ENCODE data around the gene BEND3. TPM values are rescaled to one million over a fixed set of nuclear protein-coding genes. Genes with fewer than 3 reads are reported as not detected.

Gene BEND3
- total RNA-seq, 4 donors from 2014 or later, result 1.3 to 2.7 (median 2.2) TPM

- H3K27me3 ChIP-seq, result no peaks in the 10 kb centered on the region
- no peaks in the 10 kb centered on the region for H3K4me1 ChIP-seq
- TF ChIP-seq CTCF (IDR thresholded peaks at IDR 0.05) (no peak), EP300 (IDR thresholded peaks at IDR 0.05) (no peak), POLR2A (IDR thresholded peaks at IDR 0.05) (no peak)
- DNase-seq (ENCODE audit: low spot score in 2 of 2), result no peak
- no peak overlapping the region for H3K4me3 ChIP-seq
- no peak overlapping the region for H3K27ac ChIP-seq
- H3K36me3 ChIP-seq, result no peaks in the 10 kb centered on the region
- no peaks in the 10 kb centered on the region for H3K9me3 ChIP-seq
- WGBS, 2 donors, result 72 to 88% methylated on average over 7 of the region's 7 CpGs
Measured at GRCh38 chr6:107105511-107106116, 9.7 kb downstream of the BEND3 start.

- peaks cover 0 to 6% (median 0%) of the 10 kb centered on the region in 3 donors for H3K36me3 ChIP-seq
- H3K27me3 ChIP-seq, result no peaks in the 10 kb centered on the region
- H3K27ac ChIP-seq, result no peak overlapping the region
- no peaks in the 10 kb centered on the region for H3K4me1 ChIP-seq
- H3K9me3 ChIP-seq, result no peaks in the 10 kb centered on the region
- H3K4me3 ChIP-seq, result no peak overlapping the region
- DNase-seq (ENCODE audit: low spot score in 2 of 2), result no peak
- WGBS, 2 donors, result 90 to 92% methylated on average over 6 of the region's 6 CpGs
- TF ChIP-seq EP300 (IDR thresholded peaks at IDR 0.05) (no peak), POLR2A (IDR thresholded peaks at IDR 0.05) (no peak), CTCF (IDR thresholded peaks at IDR 0.05) (no peak)
Measured at GRCh38 chr6:107103082-107103481, 12.2 kb downstream of the BEND3 start.

- Histone ChIP-seq H3K4me1 (no peaks in the 10 kb centered on the region), H3K27me3 (no peaks in the 10 kb centered on the region), H3K36me3 (peaks cover 0 to 10% (median 0%) of the 10 kb centered on the region in 3 donors), H3K9me3 (no peaks in the 10 kb centered on the region), H3K4me3 (no peak overlapping the region), H3K27ac (no peak overlapping the region)
- DNase-seq (ENCODE audit: low spot score in 2 of 2), result no peak
- no peak for TF ChIP-seq EP300 (IDR thresholded peaks at IDR 0.05)
- TF ChIP-seq CTCF (IDR thresholded peaks at IDR 0.05), result no peak
- no peak for TF ChIP-seq POLR2A (IDR thresholded peaks at IDR 0.05)
- 78 to 85% methylated on average over 7 of the region's 7 CpGs for WGBS, 2 donors
Measured at GRCh38 chr6:107102414-107102805, 12.9 kb downstream of the BEND3 start.

- no peaks in the 10 kb centered on the region for H3K9me3 ChIP-seq
- peaks cover 0 to 10% (median 0%) of the 10 kb centered on the region in 3 donors for H3K36me3 ChIP-seq
- no peak for TF ChIP-seq EP300 (IDR thresholded peaks at IDR 0.05)
- no peak for TF ChIP-seq CTCF (IDR thresholded peaks at IDR 0.05)
- no peak for TF ChIP-seq POLR2A (IDR thresholded peaks at IDR 0.05)
- WGBS, 2 donors, result 81 to 86% methylated on average over 9 of the region's 9 CpGs
- no peak for DNase-seq (ENCODE audit: low spot score in 2 of 2)
- H3K27me3 ChIP-seq, result no peaks in the 10 kb centered on the region
- H3K27ac ChIP-seq, result no peak overlapping the region
- H3K4me1 ChIP-seq, result no peaks in the 10 kb centered on the region
- H3K4me3 ChIP-seq, result no peak overlapping the region
Measured at GRCh38 chr6:107101686-107102413, 13.5 kb downstream of the BEND3 start.

- H3K9me3 ChIP-seq, result no peaks in the 10 kb centered on the region
Measured at GRCh38 chr6:107101211-107101610, 14.1 kb downstream of the BEND3 start.

More at GRCh38 chr6:107101211-107101610, 14.1 kb downstream of the BEND3 start:
- Histone ChIP-seq H3K27ac (no peak overlapping the region), H3K36me3 (peaks cover 0 to 17% (median 0%) of the 10 kb centered on the region in 3 donors), H3K27me3 (no peaks in the 10 kb centered on the region), H3K4me3 (no peak overlapping the region), H3K4me1 (no peaks in the 10 kb centered on the region)
- no peak for DNase-seq (ENCODE audit: low spot score in 2 of 2)
- TF ChIP-seq CTCF (IDR thresholded peaks at IDR 0.05), result no peak
- TF ChIP-seq EP300 (IDR thresholded peaks at IDR 0.05), result no peak
- TF ChIP-seq POLR2A (IDR thresholded peaks at IDR 0.05), result no peak
